Measurements from ENCODE around the gene KRTAP1-3. TPM values are rescaled to one million over a fixed set of nuclear protein-coding genes. Genes with fewer than 3 reads are reported as not detected.
A peak's percentile ranks its signal among the peaks of the same experiment; 100 is the strongest.

The KRTAP1-3 gene
- total and polyA plus RNA-seq, 2 of the 4 experiments (the other 2 are of a cell fraction) = not detected

DNA sequence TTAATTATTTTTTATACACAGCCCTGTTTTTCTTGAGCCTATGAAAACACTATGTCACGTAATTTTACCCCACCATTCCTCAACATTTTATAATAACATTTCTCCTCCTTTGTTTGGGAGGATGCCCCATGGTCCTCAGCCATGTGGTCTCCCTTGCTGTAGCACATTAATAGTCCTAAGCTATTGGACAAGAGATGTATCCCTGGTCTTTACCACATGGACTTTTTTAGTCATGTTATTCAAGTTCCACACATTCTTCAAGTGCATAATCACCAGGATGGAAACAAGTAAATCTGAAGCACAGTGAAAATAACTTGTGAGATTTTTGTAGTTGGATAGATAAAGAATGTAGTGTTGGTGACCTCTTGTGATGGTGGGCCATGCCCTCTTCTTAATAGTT, 27.3 kb upstream of the KRTAP1-3 start:
- H3K9ac ChIP-seq (ENCODE audit: low read depth, low read length) = no peak overlapping the region
- in situ Hi-C loops (cut with MboI; ENCODE audit: low sequenced_read_pairs) = no loop called here
- CTCF ChIA-PET = no interaction called here

More for the DNA sequence above, 27.3 kb upstream of the KRTAP1-3 start:
- BruUV-seq (replicated peaks) = no TSS peak
- dilution Hi-C loops (cut with HindIII; ENCODE audit: low sequenced_read_pairs, unreplicated experiment) (no loop called here), intact Hi-C loops (cut with micrococcal nuclease) (loop anchor here (2.0 to 5.0 kb wide), 5 partner anchors 153 to 585 kb away; no protein-coding TSS in a partner anchor)
- Histone ChIP-seq H4K91ac (ENCODE audit: insufficient read depth, low read depth, low read length) (peak overlapping the region; percentile 98), H3K4me1 (ENCODE audit: control insufficient read depth, insufficient read depth, low read length) (peaks cover 20% of the 10 kb centered on the region), H2BK120ac (ENCODE audit: low read depth, low read length) (peak overlapping the region; percentile 99), H3K14ac (replicated peaks; ENCODE audit: low read depth, low read length) (peak overlapping the region; percentile 97), H3K4ac (ENCODE audit: low read depth, low read length) (peak overlapping the region; percentile 98), H2AFZ (replicated peaks; ENCODE audit: low read length, poor library complexity) (no peak overlapping the region), H3K4me2 (ENCODE audit: low read depth, low read length) (no peak overlapping the region), H2AK9ac (replicated peaks; ENCODE audit: low read depth, low read length, poor library complexity) (no peak overlapping the region), H3K27ac (ENCODE audit: insufficient read depth, low read length) (peak overlapping the region; percentile 87), H3K18ac (ENCODE audit: low read depth, low read length) (peak overlapping the region; percentile 97), H3K9me1 (ENCODE audit: insufficient read depth, low read length) (peaks cover 5% of the 10 kb centered on the region; the same call in 1 of the 2 replicates), H3K79me1 (ENCODE audit: low read depth in 1 of 2, low read length in 2 of 2) (no peaks in the 10 kb centered on the region), H3K36me3 (ENCODE audit: control insufficient read depth, insufficient read depth, low read length) (no peaks in the 10 kb centered on the region), H2AK5ac (ENCODE audit: low read depth, low read length) (no peak overlapping the region; the same call in 1 of the 2 replicates), H3K4me3 (ENCODE audit: insufficient read depth, low read depth, low read length) (no peak overlapping the region), H4K20me1 (ENCODE audit: insufficient read depth, low read length) (no peaks in the 10 kb centered on the region), H2BK20ac (ENCODE audit: low read depth, low read length) (peak overlapping the region; percentile 100), H2BK5ac (ENCODE audit: low read depth, low read length, poor library complexity, severe bottlenecking) (peak overlapping the region; percentile 98), H3K56ac (ENCODE audit: extremely low read depth, insufficient read depth, low read length) (peak overlapping the region; percentile 97), H4K5ac (ENCODE audit: low read depth, low read length) (peak overlapping the region; percentile 95; the same call in 1 of the 2 replicates), H3K27me3 (ENCODE audit: control insufficient read depth, insufficient read depth, low read length) (no peaks in the 10 kb centered on the region), H4K8ac (ENCODE audit: low read depth in 2 of 2, low read length in 2 of 2) (peak overlapping the region; percentile 95 to 99), H3K9me3 (ENCODE audit: control insufficient read depth, insufficient read depth, low read length) (no peaks in the 10 kb centered on the region), H3K23ac (ENCODE audit: low read depth, low read length) (peak overlapping the region; percentile 99), H2BK15ac (ENCODE audit: low read depth, low read length) (peak overlapping the region; percentile 94)
- POLR2A ChIA-PET (ENCODE audit: unreplicated experiment) = interaction anchor here (3.0 kb wide), 1 partner anchor 152 kb away, joined by 12 read pairs; no protein-coding TSS in a partner anchor
- TF ChIP-seq POLR2A (IDR thresholded peaks at IDR 0.05; ENCODE audit: low read depth, low read length) = no peak
- peak; percentile 34; the same call in 1 of the 2 replicates for TF ChIP-seq FOS (IDR thresholded peaks at IDR 0.05; ENCODE audit: low read depth, low read length)
- TF ChIP-seq NFE2L2 (IDR thresholded peaks at IDR 0.05; ENCODE audit: low read depth, low read length) = no peak
- TF ChIP-seq, protein P1, sequence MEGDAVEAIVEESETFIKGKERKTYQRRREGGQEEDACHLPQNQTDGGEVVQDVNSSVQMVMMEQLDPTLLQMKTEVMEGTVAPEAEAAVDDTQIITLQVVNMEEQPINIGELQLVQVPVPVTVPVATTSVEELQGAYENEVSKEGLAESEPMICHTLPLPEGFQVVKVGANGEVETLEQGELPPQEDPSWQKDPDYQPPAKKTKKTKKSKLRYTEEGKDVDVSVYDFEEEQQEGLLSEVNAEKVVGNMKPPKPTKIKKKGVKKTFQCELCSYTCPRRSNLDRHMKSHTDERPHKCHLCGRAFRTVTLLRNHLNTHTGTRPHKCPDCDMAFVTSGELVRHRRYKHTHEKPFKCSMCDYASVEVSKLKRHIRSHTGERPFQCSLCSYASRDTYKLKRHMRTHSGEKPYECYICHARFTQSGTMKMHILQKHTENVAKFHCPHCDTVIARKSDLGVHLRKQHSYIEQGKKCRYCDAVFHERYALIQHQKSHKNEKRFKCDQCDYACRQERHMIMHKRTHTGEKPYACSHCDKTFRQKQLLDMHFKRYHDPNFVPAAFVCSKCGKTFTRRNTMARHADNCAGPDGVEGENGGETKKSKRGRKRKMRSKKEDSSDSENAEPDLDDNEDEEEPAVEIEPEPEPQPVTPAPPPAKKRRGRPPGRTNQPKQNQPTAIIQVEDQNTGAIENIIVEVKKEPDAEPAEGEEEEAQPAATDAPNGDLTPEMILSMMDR (conservative IDR thresholded peaks at IDR 0.05; ENCODE audit: low read depth, low read length) = 0 out of 2 replicates have a peak, but pooled peaks have one; percentile 10
- TF ChIP-seq USF2 (IDR thresholded peaks at IDR 0.05; ENCODE audit: low read depth, low read length) = peak; percentile 72; the same call in 1 of the 2 replicates
- TF ChIP-seq MXI1 (IDR thresholded peaks at IDR 0.05; ENCODE audit: borderline replicate concordance, low read depth, low read length) = peak; percentile 31; the same call in 1 of the 2 replicates
- TF ChIP-seq RAD21 (IDR thresholded peaks at IDR 0.05; ENCODE audit: low read length) = peak; percentile 31
- 100% methylated on average over 1 of the region's 1 CpG; no CpG with 5 or more reads in 1 of the 2 experiments for WGBS, 2 experiments (ENCODE audit: extremely low coverage in 2 of 2, insufficient read length in 1 of 2)
- DNase-seq (peak; percentile 97), ATAC-seq (ENCODE audit: low read depth) (peak; percentile 70)

Data from IMR-90 (cell line).